IPS-11a (cell line): ENCODE results near the gene ELL2.
"Not testable (repeated sequence)": the region's sequence is repeated elsewhere in the genome, so short reads cannot be mapped to it uniquely, and the experiment has no call there.

Experiments used
- H3K4me3 ChIP-seq: one replicate; pipeline ENCODE4 v1.5.1; 2013; ENCODE audit warnings: low read depth, low read length, control low read depth

ELL2 gene

GRCh38 chr5:95862671-95863382, 98.8 kb downstream of the ELL2 start:
- no peak overlapping the region for H3K4me3 ChIP-seq

GRCh38 chr5:95861864-95862561, 99.6 kb downstream of the ELL2 start:
- no peak overlapping the region for H3K4me3 ChIP-seq

GRCh38 chr5:95861221-95861863, 100.3 kb downstream of the ELL2 start:
- no peak overlapping the region for H3K4me3 ChIP-seq

GRCh38 chr5:95859661-95860060, 102.0 kb downstream of the ELL2 start:
- no peak overlapping the region for H3K4me3 ChIP-seq

- no peak overlapping the region for H3K4me3 ChIP-seq
Measured at GRCh38 chr5:95858661-95859595, 102.7 kb downstream of the ELL2 start.

GRCh38 chr5:95858023-95858461, 103.6 kb downstream of the ELL2 start:
- no peak overlapping the region for H3K4me3 ChIP-seq

- H3K4me3 ChIP-seq = no peak overlapping the region
Measured at GRCh38 chr5:95857185-95857945, 104.3 kb downstream of the ELL2 start.

- no peak overlapping the region for H3K4me3 ChIP-seq
Measured at GRCh38 chr5:95856501-95856981, 105.1 kb downstream of the ELL2 start.

- no peak overlapping the region for H3K4me3 ChIP-seq
Measured at GRCh38 chr5:95853490-95853889, 108.2 kb downstream of the ELL2 start.

GRCh38 chr5:95852567-95852966, 109.1 kb downstream of the ELL2 start:
- H3K4me3 ChIP-seq = no peak overlapping the region

GRCh38 chr5:95851141-95851540, 110.5 kb downstream of the ELL2 start:
- H3K4me3 ChIP-seq = not testable (repeated sequence)

- no peak overlapping the region for H3K4me3 ChIP-seq
Measured at GRCh38 chr5:95850391-95850894, 111.2 kb downstream of the ELL2 start.

- H3K4me3 ChIP-seq = no peak overlapping the region
Measured at GRCh38 chr5:95848701-95849100, 113.0 kb downstream of the ELL2 start.

GRCh38 chr5:95847261-95847592, 114.4 kb downstream of the ELL2 start:
- H3K4me3 ChIP-seq = no peak overlapping the region

- no peak overlapping the region for H3K4me3 ChIP-seq
Measured at GRCh38 chr5:95846554-95847260, 114.9 kb downstream of the ELL2 start.

- H3K4me3 ChIP-seq = no peak overlapping the region
Measured at GRCh38 chr5:95845391-95845790, 116.3 kb downstream of the ELL2 start.

- no peak overlapping the region for H3K4me3 ChIP-seq
Measured at GRCh38 chr5:95843733-95844223, 117.9 kb downstream of the ELL2 start.

- no peak overlapping the region for H3K4me3 ChIP-seq
Measured at GRCh38 chr5:95842854-95843544, 118.7 kb downstream of the ELL2 start.
